GM18520 (cell line): Measurements from ENCODE around the gene UGT1A1.
"Not testable (repeated sequence)": the region's sequence is repeated elsewhere in the genome, so short reads cannot be mapped to it uniquely, and the experiment has no call there.

Source experiments
- ATAC-seq: cut with Tn5 transposase; IDR thresholded peaks from one replicate; pipeline ENCODE4 v1.9.1; 2021; ENCODE audit not compliant: unreplicated experiment

The UGT1A1 gene

GRCh38 chr2:233760043-233760442 lies at the start of gene UGT1A1:
TSS of gene UGT1A1 (plus strand) at chr2:233760270. CDS start at chr2:233760288, 18 bp downstream.
- no peak for ATAC-seq

DNA sequence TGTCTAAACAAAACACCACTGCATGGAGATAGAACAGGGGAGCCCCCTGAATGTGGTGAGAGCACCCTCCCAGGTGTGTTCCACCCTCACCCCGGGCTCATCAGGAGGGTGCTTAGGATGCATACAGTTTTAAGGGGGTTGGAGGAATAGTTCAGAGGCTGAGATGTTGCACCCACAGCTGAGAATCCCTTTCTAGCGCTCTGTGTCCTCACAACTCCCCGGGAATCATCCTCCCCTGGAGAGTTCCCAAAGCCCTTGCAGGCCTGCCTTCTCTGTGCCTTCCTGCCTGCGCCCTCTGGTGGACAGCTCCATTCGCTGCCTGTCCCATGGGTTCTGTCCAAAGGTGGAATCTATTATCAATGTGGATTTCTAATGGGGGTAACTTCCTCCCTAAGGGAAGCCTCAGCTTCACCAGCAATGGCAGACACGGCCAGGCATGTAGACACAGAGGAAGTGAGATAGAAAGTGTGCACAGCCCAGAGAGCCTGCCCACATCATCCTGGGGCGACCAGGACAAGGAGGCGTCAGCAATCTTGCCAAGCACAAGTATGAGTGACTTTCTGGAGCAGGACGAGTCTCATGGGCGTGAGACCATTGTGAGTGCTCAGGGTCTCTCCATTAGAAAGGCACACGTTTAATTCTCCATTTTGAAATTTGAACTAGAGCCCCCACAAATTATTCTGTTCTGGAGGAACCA lies 48.6 kb upstream of the UGT1A1 start:
- no peak for ATAC-seq

- ATAC-seq: no peak
Observed at GRCh38 chr2:233712611-233713261, 47.3 kb upstream of the UGT1A1 start, which contains the start of gene UGT1A5. TSS of gene UGT1A5 (plus strand) at chr2:233712907. CDS start at chr2:233712992, 85 bp downstream.

GRCh38 chr2:233713262-233713615 lies 46.8 kb upstream of the UGT1A1 start:
- ATAC-seq: no peak

- no peak for ATAC-seq
Observed at GRCh38 chr2:233714121-233714520, 45.9 kb upstream of the UGT1A1 start.

GRCh38 chr2:233718552-233718951 lies 41.5 kb upstream of the UGT1A1 start, which contains the start of gene UGT1A4:
TSS of gene UGT1A4 (plus strand) at chr2:233718736. CDS start at chr2:233718821, 85 bp downstream.
- ATAC-seq: no peak

DNA sequence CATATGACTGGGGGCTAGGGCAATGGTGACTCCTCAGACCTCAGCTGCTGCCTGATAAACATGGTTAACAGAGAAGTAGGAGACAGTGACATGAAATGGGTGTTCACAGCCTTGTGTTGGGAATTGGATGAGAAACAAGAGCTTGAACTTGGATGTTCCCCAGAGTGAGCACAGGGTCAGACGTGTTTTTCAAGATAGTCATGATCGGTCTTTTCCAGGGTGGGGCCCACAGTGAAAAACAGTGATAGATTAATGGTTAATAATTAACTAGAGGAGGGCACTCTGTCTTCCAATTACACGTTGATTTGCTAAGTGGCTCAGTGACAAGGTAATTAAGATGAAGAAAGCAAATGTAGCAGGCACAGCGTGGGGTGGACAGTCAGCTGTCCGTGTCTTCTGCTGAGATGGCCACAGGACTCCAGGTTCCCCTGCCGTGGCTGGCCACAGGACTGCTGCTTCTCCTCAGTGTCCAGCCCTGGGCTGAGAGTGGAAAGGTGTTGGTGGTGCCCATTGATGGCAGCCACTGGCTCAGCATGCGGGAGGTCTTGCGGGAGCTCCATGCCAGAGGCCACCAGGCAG lies 31.3 kb upstream of the UGT1A1 start, which contains the start of gene UGT1A3:
Gene UGT1A3 (plus strand): TSS at position 320 of the 579 bp plus-strand sequence. CDS start 85 bp downstream, at position 405.
- no peak for ATAC-seq

- not testable (repeated sequence) for ATAC-seq
Observed at GRCh38 chr2:233736868-233737653, 23.0 kb upstream of the UGT1A1 start.

DNA sequence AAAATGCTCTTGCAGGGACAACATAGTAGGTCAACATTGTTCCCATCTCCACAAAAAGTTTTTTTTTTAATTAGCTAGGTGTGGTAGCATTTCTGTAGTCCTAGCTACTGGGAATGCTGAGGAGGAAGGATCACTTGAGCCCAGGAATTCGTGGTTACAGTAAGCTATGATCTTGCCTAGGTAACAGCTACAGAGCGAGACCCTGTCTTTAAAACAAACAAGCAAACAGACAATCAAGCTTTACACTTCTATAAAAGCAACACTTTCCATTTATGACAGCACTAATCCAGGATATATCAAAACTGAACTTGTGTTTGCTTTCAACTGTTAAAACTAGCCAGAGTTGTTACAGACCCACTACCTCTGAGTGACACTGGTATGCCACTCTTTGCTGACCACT lies 19.2 kb upstream of the UGT1A1 start:
- ATAC-seq: no peak

- no peak for ATAC-seq
Observed at GRCh38 chr2:233743464-233744259, 16.4 kb upstream of the UGT1A1 start.

GRCh38 chr2:233745073-233745755 lies 14.9 kb upstream of the UGT1A1 start:
- no peak for ATAC-seq

GRCh38 chr2:233745838-233746237 lies 14.2 kb upstream of the UGT1A1 start:
- not testable (repeated sequence) for ATAC-seq

DNA sequence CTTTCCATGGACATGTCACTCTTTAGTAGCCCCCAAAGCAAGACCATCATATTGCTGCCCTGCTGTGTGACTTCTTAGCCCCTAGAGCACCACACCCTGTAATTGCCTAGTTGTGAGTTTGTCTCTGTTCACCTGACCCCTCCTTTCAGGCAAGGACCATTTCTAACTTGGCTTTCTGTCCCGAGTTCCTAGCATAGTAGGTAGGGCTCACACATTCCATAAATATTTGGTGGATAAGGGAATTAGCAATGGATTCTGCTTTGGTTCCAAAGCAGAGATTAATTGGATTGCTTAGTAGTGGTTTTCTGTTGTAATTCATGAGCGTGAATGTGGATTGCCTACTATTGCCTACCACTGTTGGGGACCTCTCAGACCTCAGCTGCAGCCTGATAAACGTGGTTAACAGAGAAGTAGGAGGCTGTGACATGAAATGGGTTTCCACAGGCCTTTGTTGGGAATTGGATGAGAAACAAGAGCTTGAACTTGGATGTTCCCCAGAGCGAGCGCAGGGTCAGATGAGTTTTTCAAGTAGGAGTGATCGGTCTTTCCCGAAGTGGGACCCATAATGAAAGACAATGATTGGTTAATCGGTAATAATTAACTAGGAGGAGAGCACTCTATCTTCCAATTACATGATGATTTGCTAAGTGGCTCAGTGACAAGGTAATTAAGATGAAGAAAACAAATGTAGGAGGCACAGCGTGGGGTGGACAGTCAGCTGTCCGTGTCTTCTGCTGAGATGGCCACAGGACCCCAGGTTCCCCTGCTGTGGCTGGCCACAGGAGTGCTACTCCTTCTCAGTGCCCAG lies 13.4 kb upstream of the UGT1A1 start:
- ATAC-seq: no peak

DNA sequence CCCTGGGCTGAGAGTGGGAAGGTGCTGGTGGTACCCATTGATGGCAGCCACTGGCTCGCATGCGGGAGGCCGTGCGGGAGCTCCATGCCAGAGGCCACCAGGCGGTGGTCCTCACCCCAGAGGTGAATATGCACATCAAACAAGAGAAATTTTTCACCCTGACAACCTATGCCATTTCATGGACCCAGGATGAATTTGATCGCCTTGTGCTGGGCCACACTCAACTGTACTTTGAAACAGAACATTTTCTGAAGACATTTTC lies 12.9 kb upstream of the UGT1A1 start:
- no peak for ATAC-seq

DNA sequence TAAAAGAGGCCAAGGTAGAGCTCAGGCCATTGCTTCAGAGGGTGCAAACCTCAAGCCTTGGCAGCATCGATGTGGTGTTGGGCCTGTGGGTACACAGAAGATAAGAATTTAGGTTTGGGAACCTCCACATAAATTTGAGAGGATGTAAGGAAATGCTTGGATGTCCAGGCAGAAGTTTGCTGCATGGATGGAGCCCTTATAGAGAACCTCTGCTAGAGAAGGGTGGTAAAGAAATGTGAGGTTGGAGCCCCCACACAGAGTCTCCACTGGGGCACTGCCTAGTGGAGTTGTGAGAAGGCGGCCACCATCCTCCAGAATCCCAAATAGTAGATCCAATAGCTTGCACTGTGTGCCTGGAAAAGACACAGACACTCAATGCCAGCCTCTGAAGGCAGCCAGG lies 9.4 kb upstream of the UGT1A1 start:
- not testable (repeated sequence) for ATAC-seq

- ATAC-seq: not testable (repeated sequence)
Observed at GRCh38 chr2:233751212-233752009, 8.7 kb upstream of the UGT1A1 start.

GRCh38 chr2:233754872-233755611 lies 5.0 kb upstream of the UGT1A1 start:
- ATAC-seq: no peak
